ENCODE data around the gene MAP3K14. TPM values are rescaled to one million over a fixed set of nuclear protein-coding genes. Genes with fewer than 3 reads are reported as not detected.
A peak's percentile ranks its signal among the peaks of the same experiment; 100 is the strongest.

MAP3K14 gene
- total RNA-seq, 1 donor from 2014 or later: 0.34 TPM

- Histone ChIP-seq H2AFZ (replicated peaks) (no peak overlapping the region), H3K9me3 (ENCODE audit: low read depth) (no peaks in the 10 kb centered on the region), H3K27ac (no peak overlapping the region), H4K20me1 (ENCODE audit: low read depth) (no peaks in the 10 kb centered on the region), H3K36me3 (no peaks in the 10 kb centered on the region), H3K9ac (no peak overlapping the region), H3K27me3 (no peaks in the 10 kb centered on the region), H3K4me1 (no peaks in the 10 kb centered on the region), H3K4me2 (no peak overlapping the region), H3K4me3 (no peak overlapping the region), H3K79me2 (ENCODE audit: low read depth) (no peaks in the 10 kb centered on the region), H3F3A (ENCODE audit: low read depth) (no peaks in the 10 kb centered on the region)
- Mint-ChIP-seq H3K4me1 (peaks cover 7% of the 10 kb centered on the region), H3K36me3 (peaks cover 12% of the 10 kb centered on the region), H3K4me3 (no peak overlapping the region), H3K9me3 (no peaks in the 10 kb centered on the region), H3K27me3 (ENCODE audit: insufficient read depth, low read depth) (peaks cover 2% of the 10 kb centered on the region), H3K27ac (no peak overlapping the region)
- DNase-seq (ENCODE audit: low spot score): peak; percentile 94
- TF ChIP-seq, protein P1, sequence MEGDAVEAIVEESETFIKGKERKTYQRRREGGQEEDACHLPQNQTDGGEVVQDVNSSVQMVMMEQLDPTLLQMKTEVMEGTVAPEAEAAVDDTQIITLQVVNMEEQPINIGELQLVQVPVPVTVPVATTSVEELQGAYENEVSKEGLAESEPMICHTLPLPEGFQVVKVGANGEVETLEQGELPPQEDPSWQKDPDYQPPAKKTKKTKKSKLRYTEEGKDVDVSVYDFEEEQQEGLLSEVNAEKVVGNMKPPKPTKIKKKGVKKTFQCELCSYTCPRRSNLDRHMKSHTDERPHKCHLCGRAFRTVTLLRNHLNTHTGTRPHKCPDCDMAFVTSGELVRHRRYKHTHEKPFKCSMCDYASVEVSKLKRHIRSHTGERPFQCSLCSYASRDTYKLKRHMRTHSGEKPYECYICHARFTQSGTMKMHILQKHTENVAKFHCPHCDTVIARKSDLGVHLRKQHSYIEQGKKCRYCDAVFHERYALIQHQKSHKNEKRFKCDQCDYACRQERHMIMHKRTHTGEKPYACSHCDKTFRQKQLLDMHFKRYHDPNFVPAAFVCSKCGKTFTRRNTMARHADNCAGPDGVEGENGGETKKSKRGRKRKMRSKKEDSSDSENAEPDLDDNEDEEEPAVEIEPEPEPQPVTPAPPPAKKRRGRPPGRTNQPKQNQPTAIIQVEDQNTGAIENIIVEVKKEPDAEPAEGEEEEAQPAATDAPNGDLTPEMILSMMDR (IDR thresholded peaks at IDR 0.05): peak; percentile 85
- TF ChIP-seq EZH2 (IDR thresholded peaks at IDR 0.05): no peak
Measured at GRCh38 chr17:45277216-45277849, 39.5 kb downstream of the MAP3K14 start.

- no peak for DNase-seq (ENCODE audit: low spot score)
- no peak overlapping the region for H3K27ac ChIP-seq
- no peaks in the 10 kb centered on the region for H4K20me1 ChIP-seq (ENCODE audit: low read depth)
- H3K4me1 ChIP-seq: no peaks in the 10 kb centered on the region
- TF ChIP-seq EZH2phosphoT487 (IDR thresholded peaks at IDR 0.05) (no peak), EZH2 (IDR thresholded peaks at IDR 0.05) (no peak)
- TF ChIP-seq, protein P1 (IDR thresholded peaks at IDR 0.05): no peak
- H3K27me3 ChIP-seq: no peaks in the 10 kb centered on the region
- H3K4me3 Mint-ChIP-seq: no peak overlapping the region
- no peak overlapping the region for H3K4me3 ChIP-seq
- no peaks in the 10 kb centered on the region for H3K9me3 Mint-ChIP-seq
- H3K36me3 ChIP-seq: no peaks in the 10 kb centered on the region
- peaks cover 14% of the 10 kb centered on the region for H3K36me3 Mint-ChIP-seq
- peaks cover 2% of the 10 kb centered on the region for H3K27me3 Mint-ChIP-seq (ENCODE audit: insufficient read depth, low read depth)
- no peaks in the 10 kb centered on the region for H3K79me2 ChIP-seq (ENCODE audit: low read depth)
- no peak overlapping the region for H3K4me2 ChIP-seq
- no peak overlapping the region for H3K27ac Mint-ChIP-seq
- H3F3A ChIP-seq (ENCODE audit: low read depth): no peaks in the 10 kb centered on the region
- H3K9ac ChIP-seq: no peak overlapping the region
- H3K4me1 Mint-ChIP-seq: peaks cover 7% of the 10 kb centered on the region
- no peak overlapping the region for H2AFZ ChIP-seq (replicated peaks)
- no peaks in the 10 kb centered on the region for H3K9me3 ChIP-seq (ENCODE audit: low read depth)
Measured at GRCh38 chr17:45276031-45276430, 40.8 kb downstream of the MAP3K14 start.

DNA sequence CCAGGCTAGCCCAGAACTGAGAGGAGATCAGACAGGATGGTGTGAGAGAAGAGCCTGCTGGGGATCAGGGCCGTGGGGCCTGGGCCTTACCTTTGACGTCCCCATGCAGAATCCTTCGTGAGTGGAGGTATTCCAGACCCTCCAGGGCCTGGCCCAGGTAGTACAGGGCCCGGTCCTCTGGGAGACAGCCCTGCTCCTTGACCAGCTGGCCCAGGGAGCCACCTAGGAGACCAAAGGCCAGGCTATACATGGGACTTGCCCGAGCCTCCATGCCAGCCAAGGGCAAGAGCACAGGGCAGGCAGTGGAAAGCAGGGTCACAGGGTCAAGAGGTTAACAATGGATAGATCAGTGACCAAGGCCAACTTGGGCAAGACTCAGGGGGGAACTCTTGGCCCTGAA lies 42.8 kb downstream of the MAP3K14 start:
- Mint-ChIP-seq H3K36me3 (peaks cover 18% of the 10 kb centered on the region), H3K27ac (no peak overlapping the region), H3K9me3 (no peaks in the 10 kb centered on the region), H3K27me3 (ENCODE audit: insufficient read depth, low read depth) (no peaks in the 10 kb centered on the region), H3K4me1 (peaks cover 16% of the 10 kb centered on the region), H3K4me3 (no peak overlapping the region)
- DNase-seq (ENCODE audit: low spot score): no peak
- Histone ChIP-seq H3K4me3 (no peak overlapping the region), H3K4me2 (no peak overlapping the region), H3K4me1 (no peaks in the 10 kb centered on the region), H3K9ac (no peak overlapping the region), H3K27me3 (no peaks in the 10 kb centered on the region), H3K27ac (no peak overlapping the region), H2AFZ (replicated peaks) (no peak overlapping the region), H3K9me3 (ENCODE audit: low read depth) (no peaks in the 10 kb centered on the region), H3K36me3 (no peaks in the 10 kb centered on the region), H3F3A (ENCODE audit: low read depth) (no peaks in the 10 kb centered on the region), H3K79me2 (ENCODE audit: low read depth) (no peaks in the 10 kb centered on the region), H4K20me1 (ENCODE audit: low read depth) (no peaks in the 10 kb centered on the region)
- TF ChIP-seq EZH2phosphoT487 (IDR thresholded peaks at IDR 0.05): no peak

- no peaks in the 10 kb centered on the region for H3K36me3 ChIP-seq
- H3K27ac ChIP-seq: no peak overlapping the region
- no peak for DNase-seq (ENCODE audit: low spot score)
- TF ChIP-seq EZH2phosphoT487 (IDR thresholded peaks at IDR 0.05) (no peak), EZH2 (IDR thresholded peaks at IDR 0.05) (no peak)
- TF ChIP-seq, protein P1 (IDR thresholded peaks at IDR 0.05): no peak
- H3K27me3 ChIP-seq: no peaks in the 10 kb centered on the region
- no peak overlapping the region for H3K9ac ChIP-seq
- H3F3A ChIP-seq (ENCODE audit: low read depth): no peaks in the 10 kb centered on the region
- H3K4me3 ChIP-seq: no peak overlapping the region
- no peak overlapping the region for H3K4me3 Mint-ChIP-seq
- no peaks in the 10 kb centered on the region for H3K4me1 ChIP-seq
- no peaks in the 10 kb centered on the region for H3K27me3 Mint-ChIP-seq (ENCODE audit: insufficient read depth, low read depth)
- no peak overlapping the region for H3K4me2 ChIP-seq
- no peak overlapping the region for H2AFZ ChIP-seq (replicated peaks)
- no peak overlapping the region for H3K27ac Mint-ChIP-seq
- no peaks in the 10 kb centered on the region for H3K9me3 ChIP-seq (ENCODE audit: low read depth)
- H4K20me1 ChIP-seq (ENCODE audit: low read depth): no peaks in the 10 kb centered on the region
- H3K4me1 Mint-ChIP-seq: peaks cover 16% of the 10 kb centered on the region
- no peaks in the 10 kb centered on the region for H3K79me2 ChIP-seq (ENCODE audit: low read depth)
- H3K9me3 Mint-ChIP-seq: no peaks in the 10 kb centered on the region
- peaks cover 19% of the 10 kb centered on the region for H3K36me3 Mint-ChIP-seq
Measured at GRCh38 chr17:45273551-45273957, 43.3 kb downstream of the MAP3K14 start.

Data from neural progenitor cell (in vitro differentiated cells).